Activated CD8-positive, alpha-beta T cell treated with anti-CD3 and anti-CD28 coated beads for 36 hours (primary cell): ENCODE results near the gene SHC1. TPM values are rescaled to one million over a fixed set of nuclear protein-coding genes. Genes with fewer than 3 reads are reported as not detected.

Experiments used
- ATAC-seq: fragments of 200-7000 bp; cut with Tn5 transposase; one replicate; pipeline ENCODE4 v1.10.0; 2021; ENCODE audit warnings: mild to moderate bottlenecking, moderate library complexity
- CTCF ChIA-PET: fragments of 350-600 bp; sonication (Branson Sonifier 250); formaldehyde crosslinking; loops from one replicate; lab custom pipeline; 2021; ENCODE audit warnings: antibody characterized with exemption; lab: Charles Lee
- POLR2A ChIA-PET: fragments of 350-600 bp; sonication (Branson Sonifier 250); formaldehyde crosslinking; loops from one replicate; lab custom pipeline; 2021; ENCODE audit warnings: antibody characterized with exemption; lab: Charles Lee
- DNase-seq: peaks from one replicate; pipeline ENCODE4 v3.0.0-alpha.2; 2020
- H3K27ac Mint-ChIP-seq: one replicate; pipeline ENCODE4 v1.8.0; 2021; ENCODE audit warnings: mild to moderate bottlenecking, mixed read lengths
- H3K27me3 Mint-ChIP-seq: one replicate; pipeline ENCODE4 v1.8.0; 2021; ENCODE audit warnings: mixed read lengths
- H3K36me3 Mint-ChIP-seq: one replicate; pipeline ENCODE4 v1.8.0; 2021; ENCODE audit warnings: low read depth, mixed read lengths
- H3K4me1 Mint-ChIP-seq: one replicate; pipeline ENCODE4 v1.8.0; 2021; ENCODE audit warnings: low read depth, mixed read lengths
- H3K4me3 Mint-ChIP-seq: one replicate; pipeline ENCODE4 v1.8.0; 2021; ENCODE audit warnings: mild to moderate bottlenecking, moderate library complexity, mixed read lengths
- H3K9me3 Mint-ChIP-seq: one replicate; pipeline ENCODE4 v1.8.0; 2021; ENCODE audit warnings: mixed read lengths
- intact Hi-C: fragments of 100-400 bp; cut with micrococcal nuclease; formaldehyde crosslinking; loops from one replicate; pipeline ENCODE4 v1.10.0; 2022
- total RNA-seq, 2 experiments: library from RNA; stranded (reverse); gene quantifications; one replicate each; pipeline ENCODE4 v1.2.3, GENCODE V29; 2021
- TF ChIP-seq, protein P1 (sequence below): fragments of 200-600 bp; IDR thresholded peaks from one replicate; pipeline ENCODE4 v1.8.0; 2022; ENCODE audit warnings: antibody characterized with exemption, mild to moderate bottlenecking

Gene SHC1
- total RNA-seq, 2 experiments from 2014 or later = 32.3 to 34.2 TPM

DNA sequence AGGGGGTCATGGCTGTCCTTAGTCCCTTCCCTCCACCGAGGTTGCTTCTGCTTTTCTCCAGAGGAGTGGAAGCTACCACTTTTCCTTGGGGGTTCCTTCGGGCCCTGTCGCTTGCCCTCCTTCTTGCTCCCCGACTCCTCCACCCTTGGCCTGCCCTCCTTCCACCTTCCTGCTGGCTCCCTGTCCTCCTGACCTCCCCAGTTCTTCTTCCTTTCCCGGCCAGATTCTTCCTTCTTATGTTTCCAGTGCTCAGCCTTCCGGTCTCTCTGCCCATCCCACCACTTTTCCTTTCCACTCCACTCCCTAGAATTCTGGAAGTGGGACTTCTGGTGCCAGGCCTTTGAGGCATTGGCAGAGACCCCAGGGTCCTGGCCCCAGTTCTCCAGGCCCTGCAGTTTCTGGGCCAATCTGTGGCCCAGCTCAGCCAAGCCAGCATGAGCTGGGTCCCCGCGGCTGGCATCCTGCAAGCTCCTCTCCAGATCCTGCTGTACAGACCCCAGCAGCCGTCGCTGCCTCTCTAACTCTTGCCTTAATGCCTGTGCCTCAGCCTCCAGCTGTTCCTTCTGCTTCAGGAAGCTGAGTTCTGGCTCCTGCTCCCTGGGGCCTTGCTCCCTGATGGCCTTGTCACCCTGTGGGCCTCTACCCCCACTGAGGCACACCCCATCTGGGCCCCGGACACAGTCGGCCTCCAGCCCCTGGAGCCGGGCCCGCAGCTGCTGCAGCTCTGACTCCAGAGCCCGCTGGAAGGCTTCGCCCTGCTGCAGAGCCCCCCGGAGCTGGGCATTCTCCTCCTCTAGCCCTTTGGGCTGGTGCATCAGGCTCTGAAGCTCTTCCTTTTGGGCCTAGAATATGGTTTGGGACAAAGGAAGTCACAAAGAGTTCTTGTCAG lies 24.3 kb downstream of the SHC1 start:
- Mint-ChIP-seq H3K27me3 (no peaks in the 10 kb centered on the region), H3K4me3 (no peak overlapping the region), H3K27ac (no peak overlapping the region), H3K9me3 (no peaks in the 10 kb centered on the region), H3K36me3 (peaks cover 5% of the 10 kb centered on the region), H3K4me1 (peaks cover 46% of the 10 kb centered on the region)
- POLR2A ChIA-PET = interaction anchor here (0.5 to 2.5 kb wide), 4 partner anchors 9 to 187 kb away, joined by 3 to 10 read pairs (median 6); partner anchors contain the start of genes FLAD1, PMVK and PYGO2
- TF ChIP-seq, protein P1, sequence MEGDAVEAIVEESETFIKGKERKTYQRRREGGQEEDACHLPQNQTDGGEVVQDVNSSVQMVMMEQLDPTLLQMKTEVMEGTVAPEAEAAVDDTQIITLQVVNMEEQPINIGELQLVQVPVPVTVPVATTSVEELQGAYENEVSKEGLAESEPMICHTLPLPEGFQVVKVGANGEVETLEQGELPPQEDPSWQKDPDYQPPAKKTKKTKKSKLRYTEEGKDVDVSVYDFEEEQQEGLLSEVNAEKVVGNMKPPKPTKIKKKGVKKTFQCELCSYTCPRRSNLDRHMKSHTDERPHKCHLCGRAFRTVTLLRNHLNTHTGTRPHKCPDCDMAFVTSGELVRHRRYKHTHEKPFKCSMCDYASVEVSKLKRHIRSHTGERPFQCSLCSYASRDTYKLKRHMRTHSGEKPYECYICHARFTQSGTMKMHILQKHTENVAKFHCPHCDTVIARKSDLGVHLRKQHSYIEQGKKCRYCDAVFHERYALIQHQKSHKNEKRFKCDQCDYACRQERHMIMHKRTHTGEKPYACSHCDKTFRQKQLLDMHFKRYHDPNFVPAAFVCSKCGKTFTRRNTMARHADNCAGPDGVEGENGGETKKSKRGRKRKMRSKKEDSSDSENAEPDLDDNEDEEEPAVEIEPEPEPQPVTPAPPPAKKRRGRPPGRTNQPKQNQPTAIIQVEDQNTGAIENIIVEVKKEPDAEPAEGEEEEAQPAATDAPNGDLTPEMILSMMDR = no peak
- no peak for DNase-seq
- no peak for ATAC-seq
- intact Hi-C loops = no loop called here
- CTCF ChIA-PET = interaction anchor here (0.7 to 1.4 kb wide), 5 partner anchors 40 to 387 kb away, joined by 3 to 5 read pairs (median 3); no protein-coding TSS in a partner anchor

DNA sequence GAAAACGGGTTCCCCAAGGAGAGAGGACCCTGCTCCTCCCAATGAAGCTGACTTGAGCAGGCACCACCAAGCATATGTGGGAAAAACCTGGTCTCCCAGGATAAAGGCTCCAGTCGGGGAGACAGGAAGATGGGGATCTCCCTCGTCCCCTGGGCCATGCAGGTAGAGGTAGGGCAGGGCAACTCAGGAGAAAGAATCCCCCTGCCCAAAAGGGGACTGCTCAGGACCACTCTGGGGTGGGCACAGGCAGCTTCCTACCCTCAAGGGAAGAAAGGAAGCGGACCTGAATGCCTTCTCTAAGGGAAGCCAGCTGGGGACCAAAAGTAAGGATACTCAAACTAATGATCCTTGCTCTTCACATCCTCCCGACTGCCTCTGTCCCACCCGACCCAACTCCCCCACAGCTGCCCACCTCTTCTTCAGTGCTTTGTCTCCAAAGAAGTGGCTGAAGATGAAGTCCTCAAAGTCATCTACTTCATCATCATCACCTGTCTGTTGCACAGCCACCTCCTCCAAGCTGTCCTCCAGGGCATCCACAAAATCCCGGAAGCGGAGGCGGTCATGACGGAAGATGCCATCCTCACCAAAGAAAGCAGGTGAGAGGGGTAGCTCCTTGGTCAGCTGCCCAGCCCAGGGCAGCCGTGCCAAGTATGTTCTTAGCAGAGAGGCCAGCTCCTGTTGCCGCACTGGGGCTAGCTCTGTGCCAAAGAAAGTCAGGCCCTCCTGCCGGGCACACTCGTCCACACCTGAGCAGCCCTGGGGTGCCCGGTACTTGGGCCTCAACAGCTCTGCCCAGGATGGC lies 25.2 kb downstream of the SHC1 start:
- ATAC-seq = no peak
- Mint-ChIP-seq H3K4me1 (peaks cover 47% of the 10 kb centered on the region), H3K36me3 (peaks cover under 1% of the 10 kb centered on the region), H3K27ac (no peak overlapping the region), H3K9me3 (no peaks in the 10 kb centered on the region), H3K27me3 (no peaks in the 10 kb centered on the region), H3K4me3 (no peak overlapping the region)
- TF ChIP-seq, protein P1 = no peak
- CTCF ChIA-PET = interaction anchor here (0.7 to 1.9 kb wide), 8 partner anchors 11 to 386 kb away, joined by 3 to 9 read pairs (median 4); no protein-coding TSS in a partner anchor
- no peak for DNase-seq
- intact Hi-C loops = no loop called here
- POLR2A ChIA-PET = interaction anchor here (1.1 to 2.5 kb wide), 5 partner anchors 8 to 339 kb away, joined by 4 to 10 read pairs (median 6); partner anchors contain the start of genes FLAD1, PMVK and PYGO2

DNA sequence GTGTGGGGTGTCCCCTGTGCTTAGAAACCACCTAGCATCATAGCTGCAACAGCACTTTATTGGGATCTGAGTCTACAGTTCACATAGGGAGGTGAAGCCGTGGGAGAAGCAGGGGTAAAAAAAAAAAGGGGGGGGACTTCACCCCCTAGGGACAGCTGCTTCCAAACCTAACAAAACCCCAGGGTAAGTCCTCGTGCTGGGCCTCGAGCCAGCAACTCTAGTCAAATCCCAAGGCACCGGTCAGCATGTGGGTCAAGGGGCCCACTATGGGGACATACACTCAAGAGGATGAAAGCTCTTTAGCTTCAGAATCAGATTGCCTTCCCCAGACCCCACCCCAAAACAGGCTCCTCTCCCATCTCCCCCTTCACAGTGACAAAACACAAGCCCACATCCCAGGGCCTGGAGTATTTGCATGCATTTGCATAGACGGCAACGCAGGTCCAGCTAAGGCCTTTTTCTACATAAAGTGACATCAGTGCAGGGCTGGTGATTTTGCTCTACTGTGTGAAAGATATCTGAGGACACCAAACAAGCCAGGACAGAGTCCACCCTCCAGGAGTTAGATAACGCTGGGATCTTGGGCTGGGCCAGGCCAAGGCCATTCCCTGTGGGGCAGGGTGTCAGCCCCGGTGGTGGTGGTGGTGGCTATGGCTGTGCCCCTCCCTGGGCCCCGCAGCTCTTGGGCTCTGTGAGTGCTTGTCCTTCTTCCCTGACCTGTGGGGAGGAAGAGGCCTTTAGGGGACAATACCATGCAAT lies 26.0 kb downstream of the SHC1 start:
- Mint-ChIP-seq H3K27me3 (no peaks in the 10 kb centered on the region), H3K36me3 (no peaks in the 10 kb centered on the region), H3K27ac (peak overlapping the region; percentile 92), H3K9me3 (no peaks in the 10 kb centered on the region), H3K4me3 (no peak overlapping the region), H3K4me1 (peaks cover 51% of the 10 kb centered on the region)
- ATAC-seq (no peak), DNase-seq (no peak)
- TF ChIP-seq, protein P1 = no peak
- POLR2A ChIA-PET = interaction anchor here (0.5 to 2.5 kb wide), 6 partner anchors 9 to 339 kb away, joined by 3 to 10 read pairs (median 4); partner anchors contain the start of genes FLAD1, PMVK and PYGO2
- intact Hi-C loops = no loop called here
- CTCF ChIA-PET = interaction anchor here (0.7 to 1.9 kb wide), 27 partner anchors 10 to 400 kb away, joined by 3 to 12 read pairs (median 3); partner anchors contain the start of genes EFNA4 and SHC1

DNA sequence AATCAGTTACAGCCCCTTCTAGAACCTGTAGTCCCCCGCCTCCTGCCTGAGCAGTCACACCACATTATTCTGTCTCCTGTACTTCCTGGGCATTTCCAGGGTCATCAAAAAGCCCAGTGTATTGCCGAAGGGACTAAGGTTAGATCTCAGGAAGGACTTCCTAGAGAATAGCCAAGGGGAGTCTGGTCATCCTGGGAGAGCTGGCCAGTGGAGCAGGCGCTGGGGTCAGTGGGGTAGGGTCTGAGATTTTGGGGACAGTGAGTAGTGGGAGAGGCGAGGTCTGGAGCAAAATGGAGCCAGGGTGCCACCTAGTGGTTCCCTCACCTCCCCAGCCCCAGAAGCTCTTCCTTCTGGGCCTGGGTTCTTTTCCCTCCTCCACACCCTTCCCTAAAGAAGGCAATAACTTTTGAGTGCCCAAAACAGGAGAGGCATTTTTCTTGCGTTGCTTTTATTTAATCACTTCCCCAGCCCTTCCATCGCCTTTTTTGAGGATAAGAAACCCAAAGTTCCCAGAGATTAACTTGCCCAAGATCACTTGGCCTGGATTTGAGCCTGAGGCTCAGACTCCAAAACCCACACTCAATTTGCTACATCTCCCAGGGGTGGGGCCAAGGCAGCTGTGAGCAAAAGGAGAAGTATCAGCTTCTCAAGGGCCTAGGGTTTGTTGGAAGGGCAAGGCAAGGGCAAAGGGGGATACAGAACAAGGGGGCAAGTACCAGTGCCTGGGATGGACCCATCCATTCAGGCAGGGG lies 26.7 kb downstream of the SHC1 start:
- ChIA-PET CTCF (interaction anchor here (0.7 to 1.9 kb wide), 27 partner anchors 9 to 399 kb away, joined by 3 to 12 read pairs (median 3); partner anchors contain the start of genes EFNA4 and SHC1), POLR2A (interaction anchor here (0.5 to 2.5 kb wide), 6 partner anchors 8 to 338 kb away, joined by 3 to 10 read pairs (median 4); partner anchors contain the start of genes FLAD1, PMVK and PYGO2)
- Mint-ChIP-seq H3K27me3 (no peaks in the 10 kb centered on the region), H3K36me3 (no peaks in the 10 kb centered on the region), H3K27ac (peak overlapping the region; percentile 92), H3K4me1 (peaks cover 55% of the 10 kb centered on the region), H3K4me3 (no peak overlapping the region), H3K9me3 (no peaks in the 10 kb centered on the region)
- intact Hi-C loops = no loop called here
- TF ChIP-seq, protein P1 = peak; percentile 92
- no peak for ATAC-seq
- peak; percentile 59 for DNase-seq
